Activated CD8-positive, alpha-beta memory T cell treated with anti-CD3 and anti-CD28 coated beads, Interleukin-2, amount 10 ng/mL, durations not matched to agents 7 days and 5 days (primary cell): ENCODE data around the gene MRPS10. TPM values are rescaled to one million over a fixed set of nuclear protein-coding genes. Genes with fewer than 3 reads are reported as not detected.
"Not testable (repeated sequence)": the region's sequence is repeated elsewhere in the genome, so short reads cannot be mapped to it uniquely, and the experiment has no call there.

ENCODE experiments used
- ATAC-seq: fragments of 150-1000 bp; cut with Tn5 transposase; one replicate; pipeline ENCODE4 v1.10.0; 2021; ENCODE audit warnings: moderate library complexity
- CTCF ChIA-PET: fragments of 350-600 bp; sonication (Branson Sonifier 250); formaldehyde crosslinking; loops from one replicate; lab custom pipeline; 2021; ENCODE audit warnings: antibody characterized with exemption; lab: Charles Lee
- DNase-seq: peaks from one replicate; pipeline ENCODE4 v3.0.0-alpha.2; 2020
- H3K27ac Mint-ChIP-seq: one replicate; pipeline ENCODE4 v1.8.0; 2021; ENCODE audit warnings: mild to moderate bottlenecking, mixed read lengths
- H3K27me3 Mint-ChIP-seq: one replicate; pipeline ENCODE4 v1.8.0; 2021; ENCODE audit warnings: mixed read lengths
- H3K36me3 Mint-ChIP-seq: one replicate; pipeline ENCODE4 v1.8.0; 2021; ENCODE audit warnings: mild to moderate bottlenecking, mixed read lengths
- H3K4me1 Mint-ChIP-seq: one replicate; pipeline ENCODE4 v1.8.0; 2021; ENCODE audit warnings: mixed read lengths
- H3K4me3 Mint-ChIP-seq: one replicate; pipeline ENCODE4 v1.8.0; 2021; ENCODE audit warnings: mild to moderate bottlenecking, moderate library complexity, mixed read lengths
- H3K9me3 Mint-ChIP-seq: one replicate; pipeline ENCODE4 v1.8.0; 2022; ENCODE audit warnings: low read depth, mixed read lengths
- total RNA-seq, 2 experiments: library from RNA; stranded (reverse); gene quantifications; one replicate each; pipeline ENCODE4 v1.2.3, GENCODE V29; 2021

The MRPS10 gene
- total RNA-seq, 2 experiments from 2014 or later = 28.8 to 36.5 TPM

GRCh38 chr6:42177514-42178364 is 39.9 kb downstream of the MRPS10 start:
- no peak overlapping the region for H3K27ac Mint-ChIP-seq
- CTCF ChIA-PET = interaction anchor here (4.1 kb wide), 1 partner anchor 73 kb away, joined by 20 read pairs; no protein-coding TSS in a partner anchor
- ATAC-seq (no peak), DNase-seq (no peak)
- no peaks in the 10 kb centered on the region for H3K4me1 Mint-ChIP-seq
- H3K36me3 Mint-ChIP-seq = no peaks in the 10 kb centered on the region
- peaks cover 3% of the 10 kb centered on the region for H3K27me3 Mint-ChIP-seq
- H3K9me3 Mint-ChIP-seq = no peaks in the 10 kb centered on the region
- H3K4me3 Mint-ChIP-seq = no peak overlapping the region

- H3K36me3 Mint-ChIP-seq = no peaks in the 10 kb centered on the region
- H3K27me3 Mint-ChIP-seq = peaks cover 3% of the 10 kb centered on the region
- H3K27ac Mint-ChIP-seq = no peak overlapping the region
- CTCF ChIA-PET = interaction anchor here (1.4 to 4.1 kb wide), 2 partner anchors 72 to 370 kb away, joined by 3 to 20 read pairs; no protein-coding TSS in a partner anchor
- no peak for DNase-seq
- ATAC-seq = no peak
- H3K4me1 Mint-ChIP-seq = no peaks in the 10 kb centered on the region
- no peaks in the 10 kb centered on the region for H3K9me3 Mint-ChIP-seq
- no peak overlapping the region for H3K4me3 Mint-ChIP-seq
Measured at GRCh38 chr6:42176981-42177380, 40.7 kb downstream of the MRPS10 start.

GRCh38 chr6:42175860-42176259 is 41.8 kb downstream of the MRPS10 start:
- CTCF ChIA-PET = interaction anchor here (1.1 to 2.0 kb wide), 3 partner anchors 48 to 371 kb away, joined by 3 to 5 read pairs (median 3); no protein-coding TSS in a partner anchor

GRCh38 chr6:42173101-42173500 is 44.6 kb downstream of the MRPS10 start, which contains the start of gene GUCA1A:
GUCA1A (plus strand) TSS chr6:42173364; CDS start chr6:42173614, 250 bp downstream.
- Mint-ChIP-seq H3K4me3 (no peak within 1 kb of the TSS), H3K9me3 (no peaks in the 10 kb centered on the region), H3K27ac (no peak within 1 kb of the TSS), H3K27me3 (peaks cover 4% of the 10 kb centered on the region), H3K36me3 (no peaks in the 10 kb centered on the region), H3K4me1 (no peaks in the 10 kb centered on the region)
- DNase-seq = no peak
- no peak for ATAC-seq
- CTCF ChIA-PET = no interaction called here

More at GRCh38 chr6:42175860-42176259, 41.8 kb downstream of the MRPS10 start:
- DNase-seq = no peak
- Mint-ChIP-seq H3K27me3 (peaks cover 3% of the 10 kb centered on the region), H3K27ac (no peak overlapping the region), H3K4me3 (no peak overlapping the region), H3K9me3 (no peaks in the 10 kb centered on the region), H3K36me3 (no peaks in the 10 kb centered on the region), H3K4me1 (no peaks in the 10 kb centered on the region)
- no peak for ATAC-seq

DNA sequence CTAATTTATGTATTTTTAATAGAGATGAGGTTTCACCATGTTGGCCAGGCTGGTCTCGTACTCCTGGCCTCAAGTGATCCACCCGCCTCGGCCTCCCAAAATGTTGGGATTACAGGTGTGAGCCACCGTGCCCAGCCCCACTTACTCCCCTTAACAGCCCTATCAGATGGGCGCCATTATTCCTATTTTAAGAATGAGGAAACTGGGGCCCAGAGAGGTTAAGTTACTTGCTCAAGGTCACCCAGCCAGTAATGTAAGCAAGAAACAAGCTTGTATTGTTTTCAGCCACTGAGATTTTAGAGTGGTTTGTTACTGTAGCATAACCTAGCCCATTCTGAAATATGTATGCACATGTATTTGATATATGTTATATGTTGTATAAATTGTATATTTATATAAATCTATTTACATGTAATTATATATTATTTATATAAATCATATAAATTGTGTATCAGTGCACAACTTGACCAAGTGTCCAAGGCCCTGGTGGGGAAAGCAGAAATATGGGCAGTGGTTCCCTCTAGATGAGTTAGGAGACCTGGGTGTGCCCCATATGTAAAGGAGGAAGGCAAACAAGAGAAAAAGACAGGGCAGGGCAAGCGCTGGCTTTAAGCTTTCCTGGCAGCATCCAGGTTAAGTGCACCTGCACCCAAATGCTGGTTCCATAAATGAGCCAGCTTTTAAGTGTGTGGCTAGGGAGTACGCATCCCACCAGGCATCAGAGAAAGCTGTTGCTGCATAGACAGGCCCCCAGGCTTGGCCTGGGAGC is 45.7 kb downstream of the MRPS10 start:
- no peak overlapping the region for H3K27ac Mint-ChIP-seq
- peaks cover 4% of the 10 kb centered on the region for H3K27me3 Mint-ChIP-seq
- no peak for ATAC-seq
- H3K4me1 Mint-ChIP-seq = no peaks in the 10 kb centered on the region
- DNase-seq = no peak
- H3K36me3 Mint-ChIP-seq = no peaks in the 10 kb centered on the region
- H3K4me3 Mint-ChIP-seq = no peak overlapping the region
- CTCF ChIA-PET = no interaction called here
- H3K9me3 Mint-ChIP-seq = no peaks in the 10 kb centered on the region

GRCh38 chr6:42169780-42170179 is 47.9 kb downstream of the MRPS10 start:
- H3K4me3 Mint-ChIP-seq, ATAC-seq, H3K27ac Mint-ChIP-seq, H3K27me3 Mint-ChIP-seq, DNase-seq, H3K4me1 Mint-ChIP-seq, H3K9me3 Mint-ChIP-seq, H3K36me3 Mint-ChIP-seq: not testable (repeated sequence)
- CTCF ChIA-PET = interaction anchor here (0.9 to 3.7 kb wide), 5 partner anchors 62 to 387 kb away, joined by 3 to 22 read pairs (median 3); no protein-coding TSS in a partner anchor

DNA sequence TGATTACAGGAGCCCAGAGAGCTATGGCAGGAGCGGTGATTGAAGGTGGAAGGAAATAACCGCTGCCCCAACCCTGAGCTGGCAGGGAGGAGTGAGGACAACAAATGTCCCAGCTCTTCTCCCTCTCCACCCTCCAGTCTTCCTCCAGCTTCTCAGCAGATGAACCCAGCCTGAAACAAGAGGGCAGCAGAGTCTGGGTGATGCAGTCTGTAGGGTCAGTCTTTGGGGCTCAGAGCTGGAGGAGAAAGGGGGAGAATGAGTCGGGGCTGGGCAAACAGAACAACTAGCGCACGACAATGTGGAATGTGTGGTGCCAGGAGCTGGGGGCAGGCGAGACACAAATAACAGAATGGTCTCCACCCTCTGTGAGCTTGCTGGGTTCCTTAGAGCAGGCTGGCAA is 49.0 kb downstream of the MRPS10 start:
- Mint-ChIP-seq H3K4me3 (no peak overlapping the region), H3K9me3 (no peaks in the 10 kb centered on the region), H3K27me3 (peaks cover 7% of the 10 kb centered on the region), H3K4me1 (peaks cover 5% of the 10 kb centered on the region), H3K36me3 (no peaks in the 10 kb centered on the region), H3K27ac (no peak overlapping the region)
- DNase-seq (no peak), ATAC-seq (no peak)
- CTCF ChIA-PET = interaction anchor here (0.8 to 3.7 kb wide), 6 partner anchors 32 to 386 kb away, joined by 3 to 22 read pairs (median 3); no protein-coding TSS in a partner anchor

GRCh38 chr6:42166444-42167141 is 51.1 kb downstream of the MRPS10 start:
- H3K27ac Mint-ChIP-seq = peak overlapping the region; percentile 5
- DNase-seq (peak; percentile 86), ATAC-seq (peak; percentile 90)
- H3K27me3 Mint-ChIP-seq = peaks cover 9% of the 10 kb centered on the region
- H3K36me3 Mint-ChIP-seq = no peaks in the 10 kb centered on the region
- CTCF ChIA-PET = interaction anchor here (0.6 to 3.7 kb wide), 9 partner anchors 11 to 706 kb away, joined by 3 to 22 read pairs (median 3); a partner anchor contains a TSS
- peaks cover 5% of the 10 kb centered on the region for H3K4me1 Mint-ChIP-seq
- no peak overlapping the region for H3K4me3 Mint-ChIP-seq
- H3K9me3 Mint-ChIP-seq = no peaks in the 10 kb centered on the region

GRCh38 chr6:42165016-42165415 is 52.6 kb downstream of the MRPS10 start:
- Mint-ChIP-seq H3K36me3 (no peaks in the 10 kb centered on the region), H3K27ac (no peak overlapping the region), H3K27me3 (peaks cover 18% of the 10 kb centered on the region), H3K4me3 (no peak overlapping the region), H3K9me3 (no peaks in the 10 kb centered on the region), H3K4me1 (peaks cover 5% of the 10 kb centered on the region)
- ATAC-seq = no peak
- CTCF ChIA-PET = interaction anchor here (0.7 to 2.7 kb wide), 7 partner anchors 13 to 481 kb away, joined by 3 to 6 read pairs (median 3); no protein-coding TSS in a partner anchor
- no peak for DNase-seq

DNA sequence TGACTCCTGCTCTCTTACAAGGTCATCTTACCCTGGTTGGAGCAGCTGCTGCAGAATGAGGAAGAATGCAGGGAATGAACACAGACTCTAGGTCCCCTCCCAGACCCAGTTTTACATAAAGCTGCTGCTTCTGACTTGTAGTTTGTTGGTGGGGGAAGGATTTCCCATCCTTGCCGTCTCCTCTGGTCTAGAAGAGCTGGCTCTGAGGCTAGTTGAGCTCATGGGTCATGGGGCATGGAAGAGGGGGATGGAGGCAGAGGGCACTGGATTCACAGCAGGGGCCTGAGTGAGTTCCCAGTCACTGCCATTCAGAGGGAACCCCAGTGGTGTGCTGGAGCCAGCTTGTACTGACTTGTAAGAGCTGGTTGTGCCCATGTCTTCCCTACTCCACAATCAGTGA is 53.7 kb downstream of the MRPS10 start:
- Mint-ChIP-seq H3K4me1 (peaks cover 5% of the 10 kb centered on the region), H3K36me3 (no peaks in the 10 kb centered on the region), H3K27ac (no peak overlapping the region), H3K27me3 (peaks cover 18% of the 10 kb centered on the region), H3K4me3 (no peak overlapping the region), H3K9me3 (no peaks in the 10 kb centered on the region)
- ATAC-seq = no peak
- DNase-seq = no peak
- CTCF ChIA-PET = interaction anchor here (0.6 to 2.7 kb wide), 8 partner anchors 12 to 384 kb away, joined by 3 to 6 read pairs (median 4); partner anchors contain the start of gene TOMM6

DNA sequence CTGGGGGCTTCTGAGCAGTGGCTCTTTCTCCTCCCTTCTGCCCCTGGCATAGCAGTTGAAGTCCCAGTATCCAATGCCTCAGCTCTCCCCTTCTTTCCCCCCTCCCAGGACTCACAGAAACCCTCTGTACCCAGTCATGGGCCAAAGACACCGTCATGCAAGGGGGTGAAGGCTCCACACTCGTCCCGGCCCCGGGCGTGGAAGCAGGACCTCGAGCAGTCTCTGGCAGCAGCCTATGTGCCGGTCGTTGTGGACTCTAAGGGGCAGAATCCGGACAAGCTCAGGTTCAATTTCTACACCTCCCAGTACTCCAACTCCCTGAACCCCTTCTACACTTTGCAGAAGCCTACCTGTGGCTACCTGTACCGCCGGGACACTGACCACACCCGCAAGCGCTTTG is 54.8 kb downstream of the MRPS10 start:
- Mint-ChIP-seq H3K4me3 (no peak overlapping the region), H3K27ac (no peak overlapping the region), H3K27me3 (peaks cover 15% of the 10 kb centered on the region), H3K9me3 (no peaks in the 10 kb centered on the region), H3K4me1 (peaks cover 5% of the 10 kb centered on the region), H3K36me3 (no peaks in the 10 kb centered on the region)
- ATAC-seq (no peak), DNase-seq (no peak)
- CTCF ChIA-PET = interaction anchor here (1.0 to 2.7 kb wide), 2 partner anchors 11 to 58 kb away, joined by 3 to 6 read pairs; no protein-coding TSS in a partner anchor

GRCh38 chr6:42162384-42162783 is 55.3 kb downstream of the MRPS10 start:
- Mint-ChIP-seq H3K4me1 (peaks cover 5% of the 10 kb centered on the region), H3K27me3 (peaks cover 15% of the 10 kb centered on the region), H3K27ac (no peak overlapping the region), H3K9me3 (no peaks in the 10 kb centered on the region), H3K4me3 (no peak overlapping the region), H3K36me3 (no peaks in the 10 kb centered on the region)
- CTCF ChIA-PET = interaction anchor here (1.0 kb wide), 2 partner anchors 58 to 377 kb away, joined by 3 read pairs; no protein-coding TSS in a partner anchor
- no peak for ATAC-seq
- no peak for DNase-seq
